A673 (cell line): ENCODE results near the gene ZNRF3. TPM values are rescaled to one million over a fixed set of nuclear protein-coding genes. Genes with fewer than 3 reads are reported as not detected.

ENCODE experiments used
- BruUV-seq: library from RNA; stranded (reverse); fragments of 400-500 nt; replicated peaks from 2 replicates; lab custom pipeline; 2021; lab: Mats Ljungman, UMichigan
- CTCF ChIA-PET: fragments of 300-600 bp; sonication (Branson Sonifier 250); formaldehyde crosslinking; loops from one replicate; lab custom pipeline; 2022; ENCODE audit warnings: antibody characterized with exemption; lab: Charles Lee
- POLR2A ChIA-PET: fragments of 300-600 bp; sonication (Branson Sonifier 250); formaldehyde crosslinking; loops from one replicate; lab custom pipeline; 2022; ENCODE audit warnings: antibody characterized with exemption; ENCODE audit not compliant: low non-redundant PET; lab: Charles Lee
- DNase-seq: peaks from one replicate; pipeline ENCODE4 v3.0.0-alpha.2; 2015; ENCODE audit warnings: low spot score
- H3K27ac ChIP-seq: fragments of 200-600 bp; sonication (generic); 2 replicates; pipeline ENCODE4 v1.5.1; 2016; ENCODE audit warnings: mixed run types, low read depth, mild to moderate bottlenecking, mixed read lengths, antibody characterized with exemption, low read length; ENCODE audit not compliant: poor library complexity, severe bottlenecking
- H3K27me3 ChIP-seq: fragments of 200-600 bp; sonication (generic); replicated peaks from 2 replicates; pipeline ENCODE4 v1.6.1; 2017; ENCODE audit warnings: mixed run types, low read depth, mild to moderate bottlenecking, mixed read lengths, antibody characterized with exemption, low read length; ENCODE audit not compliant: insufficient read depth, poor library complexity
- H3K36me3 ChIP-seq: fragments of 200-600 bp; sonication (generic); 2 replicates; pipeline ENCODE4 v1.6.1; 2016; ENCODE audit warnings: mixed run types, mild to moderate bottlenecking, mixed read lengths, antibody characterized with exemption, low read length; ENCODE audit not compliant: insufficient read depth, poor library complexity, severe bottlenecking
- H3K4me1 ChIP-seq: fragments of 200-600 bp; sonication (generic); 2 replicates; pipeline ENCODE4 v1.6.1; 2017; ENCODE audit warnings: mixed run types, mild to moderate bottlenecking, mixed read lengths, antibody characterized with exemption, low read length; ENCODE audit not compliant: insufficient read depth, poor library complexity, severe bottlenecking
- H3K4me3 ChIP-seq: fragments of 200-600 bp; sonication (generic); 2 replicates; pipeline ENCODE4 v1.5.1; 2016; ENCODE audit warnings: low read depth, mixed run types, mild to moderate bottlenecking, mixed read lengths, low read length; ENCODE audit not compliant: poor library complexity, severe bottlenecking
- H3K9me3 ChIP-seq: fragments of 200-600 bp; sonication (generic); 2 replicates; pipeline ENCODE4 v1.6.1; 2016; ENCODE audit warnings: mixed run types, low read depth, mild to moderate bottlenecking, mixed read lengths, antibody characterized with exemption, low read length; ENCODE audit not compliant: poor library complexity, severe bottlenecking
- EZH2 ChIP-seq: fragments of 200-600 bp; sonication (generic); IDR thresholded peaks from 2 replicates; pipeline ENCODE4 v1.6.1; 2017; ENCODE audit warnings: borderline replicate concordance, low read depth, mild to moderate bottlenecking, mixed read lengths, antibody characterized with exemption, low read length; ENCODE audit not compliant: poor library complexity, severe bottlenecking
- intact Hi-C: fragments of 100-400 bp; cut with micrococcal nuclease; formaldehyde crosslinking; loops from one replicate; pipeline ENCODE4 v1.10.0; 2022; ENCODE audit not compliant: unreplicated experiment
- total RNA-seq: library from RNA; stranded (reverse); gene quantifications from 2 replicates; pipeline ENCODE4 v1.2.3, GENCODE V29; 2021
- TF ChIP-seq, protein P1 (sequence below): fragments of 300-800, 200-600 bp; sonication (generic); conservative IDR thresholded peaks from 2 replicates; pipeline ENCODE4 v1.5.1; 2017; ENCODE audit warnings: low read depth, mild to moderate bottlenecking, antibody characterized with exemption, low read length, moderate library complexity, mixed read lengths

Gene ZNRF3
- total RNA-seq, 1 experiment from 2014 or later = 11.9 TPM

DNA sequence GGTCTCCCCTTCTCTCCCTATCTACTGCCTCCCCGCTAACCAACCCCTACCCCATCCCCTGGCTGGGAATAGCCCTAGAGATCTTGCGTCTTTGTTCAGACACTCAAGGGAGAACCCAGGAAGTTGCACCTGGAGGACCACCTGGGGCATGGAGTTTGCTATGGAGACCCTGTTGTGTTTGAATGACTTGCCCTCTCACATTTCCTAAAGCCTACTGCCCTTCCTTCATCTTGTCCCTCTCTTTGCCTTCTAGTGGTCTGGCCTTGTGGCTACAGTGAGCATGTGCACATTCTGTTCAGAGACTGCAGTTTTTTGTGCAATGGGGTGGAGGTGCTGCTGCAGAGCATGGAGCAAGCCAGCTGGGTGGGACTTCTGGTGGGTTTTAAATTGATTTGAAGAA, 42.5 kb downstream of the ZNRF3 start:
- Histone ChIP-seq H3K27me3 (no peaks in the 10 kb centered on the region), H3K27ac (no peak overlapping the region), H3K4me3 (no peak overlapping the region), H3K9me3 (no peaks in the 10 kb centered on the region), H3K4me1 (peaks cover 9% of the 10 kb centered on the region), H3K36me3 (no peaks in the 10 kb centered on the region)
- no peak for TF ChIP-seq EZH2
- TF ChIP-seq, protein P1, sequence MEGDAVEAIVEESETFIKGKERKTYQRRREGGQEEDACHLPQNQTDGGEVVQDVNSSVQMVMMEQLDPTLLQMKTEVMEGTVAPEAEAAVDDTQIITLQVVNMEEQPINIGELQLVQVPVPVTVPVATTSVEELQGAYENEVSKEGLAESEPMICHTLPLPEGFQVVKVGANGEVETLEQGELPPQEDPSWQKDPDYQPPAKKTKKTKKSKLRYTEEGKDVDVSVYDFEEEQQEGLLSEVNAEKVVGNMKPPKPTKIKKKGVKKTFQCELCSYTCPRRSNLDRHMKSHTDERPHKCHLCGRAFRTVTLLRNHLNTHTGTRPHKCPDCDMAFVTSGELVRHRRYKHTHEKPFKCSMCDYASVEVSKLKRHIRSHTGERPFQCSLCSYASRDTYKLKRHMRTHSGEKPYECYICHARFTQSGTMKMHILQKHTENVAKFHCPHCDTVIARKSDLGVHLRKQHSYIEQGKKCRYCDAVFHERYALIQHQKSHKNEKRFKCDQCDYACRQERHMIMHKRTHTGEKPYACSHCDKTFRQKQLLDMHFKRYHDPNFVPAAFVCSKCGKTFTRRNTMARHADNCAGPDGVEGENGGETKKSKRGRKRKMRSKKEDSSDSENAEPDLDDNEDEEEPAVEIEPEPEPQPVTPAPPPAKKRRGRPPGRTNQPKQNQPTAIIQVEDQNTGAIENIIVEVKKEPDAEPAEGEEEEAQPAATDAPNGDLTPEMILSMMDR = no peak
- intact Hi-C loops = no loop called here
- no peak for DNase-seq
- ChIA-PET POLR2A (no interaction called here), CTCF (interaction anchor here (0.7 kb wide), 1 partner anchor 98 kb away, joined by 8 read pairs; no protein-coding TSS in a partner anchor)
- BruUV-seq = no TSS peak

- no peak for DNase-seq
- TF ChIP-seq, protein P1 = no peak
- TF ChIP-seq EZH2 = no peak
- Histone ChIP-seq H3K27me3 (no peaks in the 10 kb centered on the region), H3K9me3 (no peaks in the 10 kb centered on the region), H3K27ac (no peak overlapping the region), H3K4me3 (no peak overlapping the region), H3K4me1 (peaks cover 13% of the 10 kb centered on the region), H3K36me3 (no peaks in the 10 kb centered on the region)
- POLR2A ChIA-PET = no interaction called here
- intact Hi-C loops = no loop called here
- no TSS peak for BruUV-seq
- CTCF ChIA-PET = no interaction called here
These were observed 44.3 kb downstream of the ZNRF3 start for GRCh38 chr22:28927630-28928029.

DNA sequence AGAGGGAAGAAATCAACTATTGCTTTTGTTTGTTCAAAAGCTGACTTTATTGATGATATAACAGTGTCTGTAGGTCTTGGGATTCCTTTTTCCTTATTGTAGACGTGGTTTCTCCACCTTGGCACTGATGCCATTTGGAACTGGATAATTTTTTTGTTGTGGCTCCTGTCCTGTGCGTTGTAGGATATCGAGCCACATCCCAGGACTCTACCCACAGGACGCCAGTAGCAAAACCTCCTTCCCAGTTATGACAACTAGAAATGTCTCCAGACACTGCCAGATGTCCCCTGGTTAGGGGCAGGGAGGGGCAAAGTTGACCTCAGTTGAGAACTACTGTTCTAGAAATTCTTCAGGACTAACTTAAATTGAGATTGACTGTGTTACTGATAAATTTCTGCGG, 45.8 kb downstream of the ZNRF3 start:
- H3K36me3 ChIP-seq = no peaks in the 10 kb centered on the region
- CTCF ChIA-PET = no interaction called here
- no TSS peak for BruUV-seq
- intact Hi-C loops = no loop called here
- TF ChIP-seq EZH2 = no peak
- TF ChIP-seq, protein P1 = no peak
- no peak for DNase-seq
- H3K27ac ChIP-seq = no peak overlapping the region
- H3K4me3 ChIP-seq = no peak overlapping the region
- H3K9me3 ChIP-seq = no peaks in the 10 kb centered on the region
- H3K27me3 ChIP-seq = no peaks in the 10 kb centered on the region
- peaks cover 13% of the 10 kb centered on the region for H3K4me1 ChIP-seq
- POLR2A ChIA-PET = no interaction called here
